Gastrocnemius medialis (tissue), 4 donors: ENCODE measurements around the gene MRPL28. TPM values are rescaled to one million over a fixed set of nuclear protein-coding genes. Genes with fewer than 3 reads are reported as not detected.

Source experiments
- ATAC-seq, 2 donors: fragments of 150-250 bp; one replicate each; pipeline ENCODE4 v1.9.1; 2016
- DNase-seq, 2 donors: peaks; one replicate each; pipeline ENCODE4 v3.0.0-alpha.2; 2019
- H3K27ac ChIP-seq, 4 donors: fragments of 200-600 bp; sonication (generic); 1 replicate in 1 of 4; 2 replicates in 3 of 4; pipeline ENCODE4 v1.5.1; 2016 to 2018; ENCODE audit warnings: mild to moderate bottlenecking in 2 of 4, moderate library complexity in 1 of 4
- H3K27me3 ChIP-seq, 3 donors: fragments of 200-600 bp; sonication (generic) in 2 of 3; 1 replicate in 1 of 3; 2 replicates in 2 of 3; pipeline versions ENCODE4 v1.5.1 to v1.6.0; 2016 to 2019; ENCODE audit warnings: mild to moderate bottlenecking in 1 of 3, moderate library complexity in 1 of 3
- H3K36me3 ChIP-seq, 2 donors: fragments of 200-600 bp; sonication (generic) in 1 of 2; one replicate each; pipeline ENCODE4 v1.5.1; 2017 to 2018
- H3K4me1 ChIP-seq, 2 donors: fragments of 200-600 bp; sonication (generic) in 1 of 2; one replicate each; pipeline ENCODE4 v1.5.1; 2016 to 2017; ENCODE audit warnings: mild to moderate bottlenecking in 2 of 2
- H3K4me3 ChIP-seq, 4 donors: fragments of 200-600 bp; sonication (generic) in 3 of 4; 1 replicate in 1 of 4; 2 replicates in 3 of 4; pipeline ENCODE4 v1.5.1; 2016 to 2019; ENCODE audit warnings: mild to moderate bottlenecking in 2 of 4
- H3K9me3 ChIP-seq, 3 donors: fragments of 200-600 bp; sonication (generic) in 2 of 3; 1 replicate in 1 of 3; 2 replicates in 2 of 3; pipeline ENCODE4 v1.5.1; 2016 to 2019
- POLR2A ChIP-seq, 2 donors: fragments of 450-650 bp; IDR thresholded peaks; one replicate each; pipeline ENCODE4 v1.6.1; 2017; ENCODE audit warnings: antibody characterized with exemption in 2 of 2, mild to moderate bottlenecking in 2 of 2, moderate library complexity in 2 of 2
- in situ Hi-C, 4 donors: fragments of 200-750 bp; cut with MboI; loops; one replicate each; pipeline versions ENCODE4 v1.15.0 to v1.8.0; 2017; ENCODE audit warnings: low sequenced_read_pairs in 4 of 4
- intact Hi-C: fragments of 100-400 bp; cut with DNase I; formaldehyde crosslinking; loops from one replicate; pipeline ENCODE4 v1.15.1; 2023; ENCODE audit warnings: low total_unique reads
- total RNA-seq, 4 donors: library from RNA; depleted of rRNA; stranded (reverse); fragments of >200 nt; gene quantifications; one replicate each; pipeline versions ENCODE4 v1.1.0 to v1.2.3, GENCODE V29; 2016
- TF ChIP-seq, protein P1 (sequence below), 5 experiments: fragments of 450-650 bp in 3 of 5; fragments of 200-600 bp in 2 of 5; sonication (generic) in 2 of 5; IDR thresholded peaks in 4 of 5; conservative IDR thresholded peaks in 1 of 5; 1 replicate in 4 of 5; 2 replicates in 1 of 5; pipeline ENCODE4 v1.5.1; 2016 to 2019; ENCODE audit warnings: antibody characterized with exemption in 5 of 5, mild to moderate bottlenecking in 3 of 5, moderate library complexity in 3 of 5

MRPL28 gene
- total RNA-seq, 4 donors from 2014 or later: 72.8 to 122 (median 87.4) TPM

DNA sequence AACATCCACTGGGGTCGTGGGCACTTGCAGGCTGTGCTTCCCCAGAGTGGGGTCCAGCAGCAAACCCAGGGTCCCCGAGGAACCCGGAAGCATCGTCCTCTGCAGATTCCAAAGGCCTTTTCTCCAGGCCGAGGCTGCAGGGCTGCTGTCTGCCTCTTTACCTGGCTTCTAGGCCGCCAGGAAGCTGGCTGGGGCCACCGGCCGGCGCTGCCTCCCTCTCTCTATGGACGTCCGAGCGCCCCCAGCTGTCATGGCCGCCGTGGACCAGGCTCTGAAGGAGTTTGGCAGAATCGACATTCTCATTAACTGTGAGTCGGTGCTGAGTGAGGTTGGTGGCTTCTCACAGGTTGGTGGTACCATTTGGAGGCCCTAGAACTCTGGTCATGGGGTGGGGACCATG, 36.9 kb upstream of the MRPL28 start:
- H3K9me3 ChIP-seq: no peaks in the 10 kb centered on the region
- peaks cover 0 to 5% of the 10 kb centered on the region in 2 donors for H3K4me1 ChIP-seq
- H3K27me3 ChIP-seq: no peaks in the 10 kb centered on the region
- no peak for TF ChIP-seq POLR2A (IDR thresholded peaks at IDR 0.05)
- TF ChIP-seq, protein P1, sequence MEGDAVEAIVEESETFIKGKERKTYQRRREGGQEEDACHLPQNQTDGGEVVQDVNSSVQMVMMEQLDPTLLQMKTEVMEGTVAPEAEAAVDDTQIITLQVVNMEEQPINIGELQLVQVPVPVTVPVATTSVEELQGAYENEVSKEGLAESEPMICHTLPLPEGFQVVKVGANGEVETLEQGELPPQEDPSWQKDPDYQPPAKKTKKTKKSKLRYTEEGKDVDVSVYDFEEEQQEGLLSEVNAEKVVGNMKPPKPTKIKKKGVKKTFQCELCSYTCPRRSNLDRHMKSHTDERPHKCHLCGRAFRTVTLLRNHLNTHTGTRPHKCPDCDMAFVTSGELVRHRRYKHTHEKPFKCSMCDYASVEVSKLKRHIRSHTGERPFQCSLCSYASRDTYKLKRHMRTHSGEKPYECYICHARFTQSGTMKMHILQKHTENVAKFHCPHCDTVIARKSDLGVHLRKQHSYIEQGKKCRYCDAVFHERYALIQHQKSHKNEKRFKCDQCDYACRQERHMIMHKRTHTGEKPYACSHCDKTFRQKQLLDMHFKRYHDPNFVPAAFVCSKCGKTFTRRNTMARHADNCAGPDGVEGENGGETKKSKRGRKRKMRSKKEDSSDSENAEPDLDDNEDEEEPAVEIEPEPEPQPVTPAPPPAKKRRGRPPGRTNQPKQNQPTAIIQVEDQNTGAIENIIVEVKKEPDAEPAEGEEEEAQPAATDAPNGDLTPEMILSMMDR (IDR thresholded peaks at IDR 0.05 in 4 of 5, conservative IDR thresholded peaks at IDR 0.05 in 1 of 5): no peak
- H3K4me3 ChIP-seq: no peak overlapping the region
- intact Hi-C loops: no loop called here
- no peak for DNase-seq
- no peak overlapping the region for H3K27ac ChIP-seq
- in situ Hi-C loops: no loop called here
- peaks cover 0 to 6% of the 10 kb centered on the region in 2 donors for H3K36me3 ChIP-seq
- ATAC-seq: no peak

DNA sequence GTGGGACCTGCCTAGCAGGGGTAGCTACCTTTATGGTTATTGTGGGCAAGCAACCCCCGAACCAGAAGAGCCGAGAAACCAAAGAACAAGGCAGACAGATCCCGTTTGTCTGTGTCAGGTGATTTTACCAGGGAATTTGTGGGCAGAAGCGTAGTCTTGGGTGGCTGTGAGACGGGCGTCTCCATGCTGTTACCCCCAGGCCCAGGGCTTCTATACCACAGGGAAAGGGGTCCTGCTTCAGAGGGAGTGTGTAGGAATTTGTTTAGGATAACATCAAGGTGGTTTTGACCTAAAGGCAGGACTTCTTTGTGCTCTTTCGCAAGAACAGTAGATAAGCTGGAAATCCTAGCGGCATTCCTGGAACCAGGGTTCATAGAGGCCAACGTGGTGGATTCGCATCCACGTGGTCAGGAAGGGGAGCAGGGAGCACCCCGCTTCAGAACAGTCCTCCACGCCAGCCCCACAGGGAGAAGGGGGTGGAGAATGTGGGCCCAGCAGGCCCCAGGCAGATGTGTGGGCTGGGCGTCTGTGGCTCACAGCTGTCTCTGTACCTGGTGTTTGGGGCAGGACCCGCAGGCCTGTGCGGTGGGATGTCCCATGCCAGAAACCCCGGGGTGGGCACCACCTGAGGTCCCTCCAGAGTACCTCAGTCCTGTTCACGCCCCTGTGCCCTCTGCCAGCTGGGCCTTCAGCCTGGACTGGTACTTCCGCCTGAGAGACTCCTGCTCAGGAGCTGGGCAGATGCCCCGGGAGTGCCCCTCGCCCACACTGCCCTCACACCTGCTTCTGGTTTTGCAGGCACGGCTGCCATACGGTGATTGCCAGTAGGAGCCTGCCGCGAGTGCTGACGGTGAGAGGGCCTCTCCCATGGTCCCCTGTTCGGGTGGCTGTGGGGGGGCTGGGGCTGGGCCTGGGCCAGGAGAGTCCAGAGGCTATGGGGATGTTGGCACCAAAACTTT, 35.5 kb upstream of the MRPL28 start:
- no peak for TF ChIP-seq POLR2A (IDR thresholded peaks at IDR 0.05)
- TF ChIP-seq, protein P1 (IDR thresholded peaks at IDR 0.05 in 4 of 5, conservative IDR thresholded peaks at IDR 0.05 in 1 of 5): no peak
- H3K4me3 ChIP-seq: no peak overlapping the region
- H3K4me1 ChIP-seq: peaks cover 1 to 7% of the 10 kb centered on the region in 2 donors
- DNase-seq: no peak
- in situ Hi-C loops: no loop called here
- no peaks in the 10 kb centered on the region for H3K36me3 ChIP-seq
- no peaks in the 10 kb centered on the region for H3K27me3 ChIP-seq
- H3K9me3 ChIP-seq: no peaks in the 10 kb centered on the region
- ATAC-seq: no peak
- H3K27ac ChIP-seq: no peak overlapping the region
- intact Hi-C loops: no loop called here

DNA sequence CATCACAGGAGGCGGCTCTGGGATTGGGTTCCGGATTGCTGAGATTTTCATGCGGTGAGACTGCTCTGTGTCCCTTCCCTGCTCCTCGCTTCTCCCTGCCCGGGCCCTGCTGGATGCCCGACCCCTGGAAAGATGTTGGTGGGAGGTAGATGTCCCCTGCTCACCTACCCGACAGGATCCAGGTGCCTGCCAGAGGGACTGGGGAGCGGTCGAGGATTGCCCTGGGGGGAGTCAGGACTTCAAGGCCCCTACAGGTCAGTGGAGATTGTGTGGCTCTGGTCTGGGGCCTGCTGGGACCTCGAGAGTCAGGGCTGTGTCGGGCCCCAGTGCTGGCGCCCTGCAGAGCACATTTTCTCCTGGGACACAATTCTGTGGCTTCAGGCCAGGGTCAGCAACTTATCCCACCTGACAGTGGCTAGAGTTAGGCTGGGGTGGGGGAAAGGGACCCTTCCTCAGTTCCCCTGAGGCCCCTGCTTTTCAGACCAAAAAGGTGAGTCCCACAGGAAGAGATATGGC, 34.7 kb upstream of the MRPL28 start:
- in situ Hi-C loops: no loop called here
- H3K4me3 ChIP-seq: no peak overlapping the region
- intact Hi-C loops: loop anchor here (5.0 kb wide), 1 partner anchor 72 kb away; no protein-coding TSS in a partner anchor

DNA sequence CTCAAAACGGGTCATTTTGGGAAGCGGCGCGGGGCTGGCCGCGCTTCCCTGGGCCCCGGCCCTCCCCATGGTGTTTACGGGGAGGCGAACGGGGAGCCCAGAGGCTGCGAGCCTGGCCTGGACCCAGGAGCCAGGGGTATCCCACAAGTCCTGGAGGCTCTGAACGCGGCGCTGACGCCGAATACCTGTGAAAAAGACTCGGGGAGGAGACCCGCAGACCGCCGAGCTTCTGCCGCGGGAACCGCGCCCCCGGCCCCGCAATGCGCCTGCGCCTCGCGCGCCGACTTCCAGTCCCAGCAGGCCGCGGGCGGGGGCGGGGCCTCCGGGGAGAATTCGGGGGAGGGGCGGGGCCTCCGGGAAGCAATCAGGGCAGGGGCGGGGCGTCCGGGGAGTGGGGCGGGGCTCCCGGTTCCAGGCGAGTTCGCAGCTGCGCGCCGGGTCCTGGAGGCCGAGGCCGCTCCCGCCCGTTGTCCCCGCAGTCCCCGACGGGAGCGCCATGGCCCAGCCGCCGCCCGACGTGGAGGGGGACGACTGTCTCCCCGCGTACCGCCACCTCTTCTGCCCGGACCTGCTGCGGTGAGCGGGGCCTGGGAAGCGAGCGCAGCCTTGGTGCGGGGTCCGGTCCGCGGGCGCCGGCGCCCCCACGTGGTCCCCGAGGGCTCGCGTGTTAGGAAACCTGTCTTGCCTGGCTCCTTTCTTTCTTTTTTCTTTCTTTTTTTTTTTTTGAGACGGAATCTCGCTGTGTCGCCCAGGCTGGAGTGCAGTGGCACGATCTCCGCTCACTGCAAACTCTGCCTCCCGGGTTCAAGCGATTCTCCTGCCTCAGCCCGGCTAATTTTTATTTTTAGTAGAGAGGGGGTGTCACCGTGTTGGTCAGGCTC, 31.4 kb upstream of the MRPL28 start, which contains the start of gene DECR2:
Gene DECR2, plus strand, starts transcription at position 418 of the 881 bp plus-strand sequence. Its CDS starts 79 bp downstream, at position 497.
- ATAC-seq (peak; percentile 83 to 84), DNase-seq (peak; percentile 93)
- Histone ChIP-seq H3K27me3 (no peaks in the 10 kb centered on the region), H3K27ac (peak within 1 kb of the TSS; percentile 88 to 98 (median 96)), H3K4me3 (peak within 1 kb of the TSS; percentile 85 to 98 (median 91)), H3K36me3 (no peaks in the 10 kb centered on the region), H3K9me3 (no peaks in the 10 kb centered on the region), H3K4me1 (peaks cover 16 to 18% of the 10 kb centered on the region in 2 donors)
- TF ChIP-seq POLR2A (IDR thresholded peaks at IDR 0.05): peak; percentile 89 to 93
- TF ChIP-seq, protein P1 (IDR thresholded peaks at IDR 0.05 in 4 of 5, conservative IDR thresholded peaks at IDR 0.05 in 1 of 5): peak in 4 of 5 experiments; percentile 45 to 55 (median 50)
- in situ Hi-C loops (no loop called here), intact Hi-C loops (loop anchor here (1.0 to 5.0 kb wide), 4 partner anchors 19 to 76 kb away; partner anchors contain the start of gene AXIN1)

More for the DNA sequence above, 34.7 kb upstream of the MRPL28 start:
- no peak for TF ChIP-seq POLR2A (IDR thresholded peaks at IDR 0.05)
- TF ChIP-seq, protein P1 (IDR thresholded peaks at IDR 0.05 in 4 of 5, conservative IDR thresholded peaks at IDR 0.05 in 1 of 5): no peak
- no peaks in the 10 kb centered on the region for H3K36me3 ChIP-seq
- H3K27me3 ChIP-seq: no peaks in the 10 kb centered on the region
- DNase-seq (no peak), ATAC-seq (no peak)
- H3K27ac ChIP-seq: no peak overlapping the region
- no peaks in the 10 kb centered on the region for H3K9me3 ChIP-seq
- H3K4me1 ChIP-seq: peaks cover 7 to 11% of the 10 kb centered on the region in 2 donors
